ENCODE data around the gene CIART. TPM values are rescaled to one million over a fixed set of nuclear protein-coding genes. Genes with fewer than 3 reads are reported as not detected.
"Not testable (repeated sequence)": the region's sequence is repeated elsewhere in the genome, so short reads cannot be mapped to it uniquely, and the experiment has no call there.

The CIART gene
- total RNA-seq, 1 experiment from 2014 or later, result 3.4 TPM

DNA sequence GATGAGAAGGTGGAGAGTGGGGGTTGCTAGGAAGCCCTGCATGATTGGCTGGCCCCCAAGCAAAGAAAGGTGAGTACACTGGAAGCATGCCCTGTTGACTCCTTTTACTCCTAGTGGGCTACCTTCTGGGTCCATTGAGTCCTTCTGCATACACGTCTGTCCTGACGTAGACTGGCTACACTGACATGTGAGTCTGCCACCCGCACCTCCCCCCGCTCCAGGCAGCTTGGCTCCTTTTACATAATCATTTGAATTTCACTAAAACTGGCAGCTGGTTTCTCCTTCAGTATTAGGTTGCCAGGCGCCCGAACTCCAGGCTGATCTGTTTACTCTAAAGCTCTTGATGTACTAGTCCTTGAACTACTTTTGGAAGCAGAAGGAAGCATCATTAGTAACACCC is 20.0 kb downstream of the CIART start:
- DNase-seq (ENCODE audit: low read depth, low spot score) (no peak), ATAC-seq (no peak)
- Histone ChIP-seq H3K4me3 (ENCODE audit: low read depth in 2 of 2, low read length in 2 of 2) (no peak overlapping the region), H3K4me1 (ENCODE audit: control insufficient read depth, insufficient read depth, low read length) (no peaks in the 10 kb centered on the region), H3K27ac (ENCODE audit: low read length) (no peak overlapping the region), H3K36me3 (ENCODE audit: control insufficient read depth, insufficient read depth, low read length) (peaks cover 6% of the 10 kb centered on the region; the same call in 1 of the 2 replicates), H3K9me3 (ENCODE audit: control insufficient read depth, insufficient read depth, low read depth, low read length) (no peaks in the 10 kb centered on the region), H3K27me3 (ENCODE audit: control insufficient read depth, insufficient read depth, low read length) (no peaks in the 10 kb centered on the region)
- intact Hi-C loops (cut with micrococcal nuclease; ENCODE audit: unreplicated experiment), result no loop called here
- no TSS peak for BruUV-seq (replicated peaks)
- POLR2A ChIA-PET, result interaction anchor here (0.5 kb wide), 1 partner anchor 224 kb away, joined by 9 read pairs; no protein-coding TSS in a partner anchor
- no peak for TF ChIP-seq POLR2AphosphoS5 (IDR thresholded peaks at IDR 0.05; ENCODE audit: low read depth, low read length)
- no peak for TF ChIP-seq CTCF (IDR thresholded peaks at IDR 0.05)
- TF ChIP-seq SIN3A (IDR thresholded peaks at IDR 0.05; ENCODE audit: borderline replicate concordance, insufficient read depth, low read depth, low read length), result no peak
- TF ChIP-seq, protein P1, sequence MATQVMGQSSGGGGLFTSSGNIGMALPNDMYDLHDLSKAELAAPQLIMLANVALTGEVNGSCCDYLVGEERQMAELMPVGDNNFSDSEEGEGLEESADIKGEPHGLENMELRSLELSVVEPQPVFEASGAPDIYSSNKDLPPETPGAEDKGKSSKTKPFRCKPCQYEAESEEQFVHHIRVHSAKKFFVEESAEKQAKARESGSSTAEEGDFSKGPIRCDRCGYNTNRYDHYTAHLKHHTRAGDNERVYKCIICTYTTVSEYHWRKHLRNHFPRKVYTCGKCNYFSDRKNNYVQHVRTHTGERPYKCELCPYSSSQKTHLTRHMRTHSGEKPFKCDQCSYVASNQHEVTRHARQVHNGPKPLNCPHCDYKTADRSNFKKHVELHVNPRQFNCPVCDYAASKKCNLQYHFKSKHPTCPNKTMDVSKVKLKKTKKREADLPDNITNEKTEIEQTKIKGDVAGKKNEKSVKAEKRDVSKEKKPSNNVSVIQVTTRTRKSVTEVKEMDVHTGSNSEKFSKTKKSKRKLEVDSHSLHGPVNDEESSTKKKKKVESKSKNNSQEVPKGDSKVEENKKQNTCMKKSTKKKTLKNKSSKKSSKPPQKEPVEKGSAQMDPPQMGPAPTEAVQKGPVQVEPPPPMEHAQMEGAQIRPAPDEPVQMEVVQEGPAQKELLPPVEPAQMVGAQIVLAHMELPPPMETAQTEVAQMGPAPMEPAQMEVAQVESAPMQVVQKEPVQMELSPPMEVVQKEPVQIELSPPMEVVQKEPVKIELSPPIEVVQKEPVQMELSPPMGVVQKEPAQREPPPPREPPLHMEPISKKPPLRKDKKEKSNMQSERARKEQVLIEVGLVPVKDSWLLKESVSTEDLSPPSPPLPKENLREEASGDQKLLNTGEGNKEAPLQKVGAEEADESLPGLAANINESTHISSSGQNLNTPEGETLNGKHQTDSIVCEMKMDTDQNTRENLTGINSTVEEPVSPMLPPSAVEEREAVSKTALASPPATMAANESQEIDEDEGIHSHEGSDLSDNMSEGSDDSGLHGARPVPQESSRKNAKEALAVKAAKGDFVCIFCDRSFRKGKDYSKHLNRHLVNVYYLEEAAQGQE (IDR thresholded peaks at IDR 0.05; ENCODE audit: insufficient read depth in 1 of 2, low read depth in 2 of 2, low read length in 1 of 2), result no peak
- TF ChIP-seq TCF7L2 (IDR thresholded peaks at IDR 0.05; ENCODE audit: low read depth, low read length), result no peak
- CTCF ChIA-PET, result no interaction called here
- in situ Hi-C loops (cut with HindIII; ENCODE audit: low pct_unique_long_range_greater_than_20kb, low sequenced_read_pairs), result no loop called here

- POLR2A ChIA-PET, result interaction anchor here (0.6 kb wide), 1 partner anchor 199 kb away, joined by 5 read pairs; no protein-coding TSS in a partner anchor
- BruUV-seq (replicated peaks), result no TSS peak
- CTCF ChIA-PET, result no interaction called here
- in situ Hi-C loops (cut with HindIII; ENCODE audit: low pct_unique_long_range_greater_than_20kb, low sequenced_read_pairs), result no loop called here
- H3K27me3 ChIP-seq (ENCODE audit: control insufficient read depth, insufficient read depth, low read length), result no peaks in the 10 kb centered on the region
- ATAC-seq (no peak), DNase-seq (ENCODE audit: low read depth, low spot score) (no peak)
- H3K4me3 ChIP-seq (ENCODE audit: low read depth in 2 of 2, low read length in 2 of 2), result no peak overlapping the region
- intact Hi-C loops (cut with micrococcal nuclease; ENCODE audit: unreplicated experiment), result no loop called here
- no peak overlapping the region for H3K27ac ChIP-seq (ENCODE audit: low read length)
- peaks cover 6% of the 10 kb centered on the region; the same call in 1 of the 2 replicates for H3K36me3 ChIP-seq (ENCODE audit: control insufficient read depth, insufficient read depth, low read length)
- H3K9me3 ChIP-seq (ENCODE audit: control insufficient read depth, insufficient read depth, low read depth, low read length), result no peaks in the 10 kb centered on the region
- no peaks in the 10 kb centered on the region for H3K4me1 ChIP-seq (ENCODE audit: control insufficient read depth, insufficient read depth, low read length)
- TF ChIP-seq, protein P1 (IDR thresholded peaks at IDR 0.05; ENCODE audit: insufficient read depth in 1 of 2, low read depth in 2 of 2, low read length in 1 of 2), result no peak
- no peak for TF ChIP-seq TCF7L2 (IDR thresholded peaks at IDR 0.05; ENCODE audit: low read depth, low read length)
- TF ChIP-seq POLR2AphosphoS5 (IDR thresholded peaks at IDR 0.05; ENCODE audit: low read depth, low read length), result no peak
- no peak for TF ChIP-seq CTCF (IDR thresholded peaks at IDR 0.05)
- no peak for TF ChIP-seq SIN3A (IDR thresholded peaks at IDR 0.05; ENCODE audit: borderline replicate concordance, insufficient read depth, low read depth, low read length)
Measured at GRCh38 chr1:150302902-150303301, 20.5 kb downstream of the CIART start.

GRCh38 chr1:150308585-150308984 is 26.2 kb downstream of the CIART start:
- in situ Hi-C loops (cut with HindIII; ENCODE audit: low pct_unique_long_range_greater_than_20kb, low sequenced_read_pairs); H3K36me3 ChIP-seq (ENCODE audit: control insufficient read depth, insufficient read depth, low read length); ATAC-seq; H3K27me3 ChIP-seq (ENCODE audit: control insufficient read depth, insufficient read depth, low read length); DNase-seq (ENCODE audit: low read depth, low spot score); POLR2A ChIA-PET; H3K27ac ChIP-seq (ENCODE audit: low read length); BruUV-seq (replicated peaks); H3K9me3 ChIP-seq (ENCODE audit: control insufficient read depth, insufficient read depth, low read depth, low read length); intact Hi-C loops (cut with micrococcal nuclease; ENCODE audit: unreplicated experiment); CTCF ChIA-PET; H3K4me1 ChIP-seq (ENCODE audit: control insufficient read depth, insufficient read depth, low read length); H3K4me3 ChIP-seq (ENCODE audit: low read depth in 2 of 2, low read length in 2 of 2): not testable (repeated sequence)

Data from Panc1 (cell line).